Fibroblast of skin of back (primary cell): ENCODE results near the gene HSD17B11.
"Not testable (repeated sequence)": the region's sequence is repeated elsewhere in the genome, so short reads cannot be mapped to it uniquely, and the experiment has no call there.

ENCODE experiments used
- DNase-seq: peaks from one replicate; pipeline ENCODE4 v3.0.0-alpha.2; 2013

The HSD17B11 gene

GRCh38 chr4:87356832-87357526 lies 34.0 kb downstream of the HSD17B11 start:
- DNase-seq: no peak

- peak; percentile 42 for DNase-seq
Measured at GRCh38 chr4:87354168-87355102, 36.6 kb downstream of the HSD17B11 start.

GRCh38 chr4:87353592-87353991 lies 37.4 kb downstream of the HSD17B11 start:
- peak; percentile 49 for DNase-seq

GRCh38 chr4:87345139-87345538 lies 45.8 kb downstream of the HSD17B11 start:
- no peak for DNase-seq

GRCh38 chr4:87342872-87343271 lies 48.1 kb downstream of the HSD17B11 start:
- no peak for DNase-seq

GRCh38 chr4:87341954-87342635 lies 48.9 kb downstream of the HSD17B11 start:
- peak; percentile 2 for DNase-seq

- no peak for DNase-seq
Measured at GRCh38 chr4:87339440-87339839, 51.5 kb downstream of the HSD17B11 start.

- DNase-seq: no peak
Measured at GRCh38 chr4:87337361-87337760, 53.6 kb downstream of the HSD17B11 start.

GRCh38 chr4:87333267-87333666 lies 57.7 kb downstream of the HSD17B11 start:
- DNase-seq: no peak

- DNase-seq: no peak
Measured at GRCh38 chr4:87330761-87331160, 60.2 kb downstream of the HSD17B11 start.

GRCh38 chr4:87327136-87327535 lies 63.9 kb downstream of the HSD17B11 start:
- DNase-seq: no peak

- DNase-seq: no peak
Measured at GRCh38 chr4:87326460-87326859, 64.5 kb downstream of the HSD17B11 start.

GRCh38 chr4:87322754-87323153 lies 68.2 kb downstream of the HSD17B11 start, which contains the start of gene HSD17B13:
TSS of gene HSD17B13 (minus strand) at chr4:87322882. CDS start at chr4:87322841, 41 bp downstream.
- no peak for DNase-seq

- DNase-seq: no peak
Measured at GRCh38 chr4:87321888-87322287, 69.1 kb downstream of the HSD17B11 start.

- DNase-seq: no peak
Measured at GRCh38 chr4:87317527-87317926, 73.5 kb downstream of the HSD17B11 start.

- DNase-seq: no peak
Measured at GRCh38 chr4:87316961-87317360, 74.0 kb downstream of the HSD17B11 start.

- not testable (repeated sequence) for DNase-seq
Measured at GRCh38 chr4:87315000-87315399, 76.0 kb downstream of the HSD17B11 start.

GRCh38 chr4:87313756-87314155 lies 77.2 kb downstream of the HSD17B11 start:
- no peak for DNase-seq

GRCh38 chr4:87311684-87312083 lies 79.3 kb downstream of the HSD17B11 start:
- DNase-seq: no peak

GRCh38 chr4:87310691-87311335 lies 80.2 kb downstream of the HSD17B11 start:
- DNase-seq: no peak

- peak; percentile 87 for DNase-seq
Measured at GRCh38 chr4:87309625-87310024, 81.4 kb downstream of the HSD17B11 start.

- no peak for DNase-seq
Measured at GRCh38 chr4:87306056-87306455, 84.9 kb downstream of the HSD17B11 start.
